Mononuclear cell (primary cell): Measurements from ENCODE around the gene TREML1. TPM values are rescaled to one million over a fixed set of nuclear protein-coding genes. Genes with fewer than 3 reads are reported as not detected.
A peak's percentile ranks its signal among the peaks of the same experiment; 100 is the strongest.
"Not testable (repeated sequence)": the region's sequence is repeated elsewhere in the genome, so short reads cannot be mapped to it uniquely, and the experiment has no call there.

ENCODE experiments used
- H3K27me3 ChIP-seq: 2 replicates; pipeline ENCODE4 v1.6.0; 2011; ENCODE audit warnings: low read length, control low read depth; ENCODE audit not compliant: insufficient read depth
- H3K4me1 ChIP-seq: 2 replicates; pipeline ENCODE4 v1.5.1; 2011; ENCODE audit warnings: mild to moderate bottlenecking, low read length, control low read depth; ENCODE audit not compliant: insufficient read depth
- H3K4me3 ChIP-seq: 2 replicates; pipeline ENCODE4 v1.5.1; 2011; ENCODE audit warnings: mild to moderate bottlenecking, low read length, moderate library complexity
- H3K9me3 ChIP-seq: 2 replicates; pipeline ENCODE4 v1.5.1; 2011; ENCODE audit warnings: low read depth, mild to moderate bottlenecking, control low read depth, low read length
- total RNA-seq: library from RNA; depleted of rRNA; stranded (reverse); fragments of >200 nt; gene quantifications from one replicate; pipeline ENCODE4 v1.2.3, GENCODE V29; 2012

TREML1 gene, protein sequence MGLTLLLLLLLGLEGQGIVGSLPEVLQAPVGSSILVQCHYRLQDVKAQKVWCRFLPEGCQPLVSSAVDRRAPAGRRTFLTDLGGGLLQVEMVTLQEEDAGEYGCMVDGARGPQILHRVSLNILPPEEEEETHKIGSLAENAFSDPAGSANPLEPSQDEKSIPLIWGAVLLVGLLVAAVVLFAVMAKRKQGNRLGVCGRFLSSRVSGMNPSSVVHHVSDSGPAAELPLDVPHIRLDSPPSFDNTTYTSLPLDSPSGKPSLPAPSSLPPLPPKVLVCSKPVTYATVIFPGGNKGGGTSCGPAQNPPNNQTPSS
- total RNA-seq, result 41.7 TPM

DNA sequence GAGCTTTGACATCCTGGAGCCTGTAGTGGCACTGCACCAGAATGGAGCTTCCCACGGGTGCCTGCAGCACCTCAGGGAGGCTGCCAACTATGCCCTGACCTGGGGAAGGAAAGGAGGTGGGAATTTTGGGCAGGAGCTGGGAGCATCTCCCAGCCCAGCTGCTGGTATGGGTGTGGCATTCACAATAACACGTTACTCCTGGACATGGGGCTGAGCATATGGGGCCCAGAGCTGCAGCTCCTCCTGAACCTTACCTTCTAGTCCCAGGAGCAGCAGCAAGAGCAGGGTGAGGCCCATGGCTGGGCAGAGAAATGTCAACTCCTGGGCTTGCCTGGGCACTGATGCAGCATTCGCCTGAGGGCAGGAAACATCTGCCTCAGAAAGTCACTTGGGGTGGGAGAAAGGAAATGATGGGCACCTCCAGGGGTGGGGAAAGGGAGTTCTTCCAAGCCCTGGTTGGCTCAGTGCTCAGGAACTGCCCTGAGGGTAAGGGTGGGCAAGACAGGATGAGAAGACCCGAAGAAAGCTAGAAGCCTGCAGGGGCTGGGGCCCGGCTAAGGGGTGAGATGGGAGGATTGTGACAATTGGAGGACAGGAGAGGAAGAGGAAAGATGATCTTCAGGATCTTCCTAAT is at the start of gene TREML1:
Gene TREML1 (minus strand): TSS at position 356 of the 634 bp plus-strand sequence. CDS start 59 bp downstream, at position 297.
- Histone ChIP-seq H3K4me3 (no peak within 1 kb of the TSS), H3K4me1 (peaks cover 8% of the 10 kb centered on the region), H3K27me3 (no peaks in the 10 kb centered on the region), H3K9me3 (no peaks in the 10 kb centered on the region)

DNA sequence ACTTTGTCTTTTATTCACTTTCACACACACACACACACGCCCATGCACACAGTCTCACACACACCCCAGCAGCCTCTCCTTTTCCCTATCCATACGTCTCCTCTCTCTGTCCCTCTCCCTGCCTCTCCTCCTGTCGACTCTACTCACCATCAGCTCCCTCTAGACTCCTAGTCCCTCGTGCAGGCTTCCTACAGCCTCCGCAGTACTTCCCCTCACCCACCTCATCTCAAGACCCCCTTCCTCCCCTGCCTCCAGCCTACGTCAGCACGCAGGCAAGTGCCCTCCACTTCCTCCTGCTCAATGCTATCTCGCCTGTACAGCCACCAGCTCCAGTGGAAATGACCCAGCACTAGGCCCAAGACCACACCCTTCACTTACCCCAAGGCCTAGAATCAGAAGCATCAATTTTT is 47.6 kb upstream of the TREML1 start:
- H3K4me3 ChIP-seq, result no peak overlapping the region
- H3K27me3 ChIP-seq, result no peaks in the 10 kb centered on the region
- H3K9me3 ChIP-seq, result no peaks in the 10 kb centered on the region
- peaks cover 61% of the 10 kb centered on the region for H3K4me1 ChIP-seq

GRCh38 chr6:41200901-41201763 is 47.0 kb upstream of the TREML1 start, which contains the start of gene TREML2:
Gene TREML2 (minus strand): TSS chr6:41201149. CDS start chr6:41201008, 141 bp downstream.
- Histone ChIP-seq H3K4me3 (peak within 1 kb of the TSS; percentile 24), H3K27me3 (no peaks in the 10 kb centered on the region), H3K9me3 (no peaks in the 10 kb centered on the region), H3K4me1 (peaks cover 63% of the 10 kb centered on the region)

- H3K9me3 ChIP-seq, result no peaks in the 10 kb centered on the region
- H3K4me1 ChIP-seq, result peaks cover 67% of the 10 kb centered on the region
- H3K27me3 ChIP-seq, result no peaks in the 10 kb centered on the region
- H3K4me3 ChIP-seq, result peak overlapping the region; percentile 24
These were observed 46.3 kb upstream of the TREML1 start for GRCh38 chr6:41200296-41200900.

GRCh38 chr6:41199552-41200246 is 45.6 kb upstream of the TREML1 start:
- Histone ChIP-seq H3K4me1 (peaks cover 70% of the 10 kb centered on the region), H3K4me3 (peak overlapping the region; percentile 24), H3K9me3 (no peaks in the 10 kb centered on the region), H3K27me3 (no peaks in the 10 kb centered on the region)

- Histone ChIP-seq H3K4me1 (peaks cover 58% of the 10 kb centered on the region), H3K9me3 (no peaks in the 10 kb centered on the region), H3K27me3 (no peaks in the 10 kb centered on the region), H3K4me3 (no peak overlapping the region)
These were observed 43.1 kb upstream of the TREML1 start for GRCh38 chr6:41197234-41197633.

DNA sequence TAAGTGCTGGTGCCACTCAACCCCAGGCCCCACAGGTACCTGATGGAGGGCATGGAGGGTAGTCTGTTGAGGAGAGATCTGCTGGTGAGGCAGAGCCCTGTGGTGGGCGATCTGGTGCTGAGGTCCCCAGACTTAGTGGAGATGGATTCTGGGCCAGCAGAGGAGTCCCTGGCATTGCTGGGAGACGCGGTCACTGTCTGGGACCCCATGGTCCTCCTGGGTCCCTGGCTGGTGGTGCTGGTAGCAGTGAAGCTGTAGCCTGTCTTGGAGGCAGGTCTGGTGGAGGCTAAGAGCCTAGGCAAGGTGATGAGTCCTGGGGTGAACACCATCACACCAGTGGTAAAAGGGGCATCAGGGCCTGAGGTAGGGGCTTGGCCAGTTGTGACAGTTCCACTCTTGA is 40.2 kb upstream of the TREML1 start:
- Histone ChIP-seq H3K27me3 (no peaks in the 10 kb centered on the region), H3K4me3 (no peak overlapping the region), H3K9me3 (peaks cover 8% of the 10 kb centered on the region), H3K4me1 (peaks cover 35% of the 10 kb centered on the region)

GRCh38 chr6:41193884-41194283 is 39.7 kb upstream of the TREML1 start:
- Histone ChIP-seq H3K27me3 (no peaks in the 10 kb centered on the region), H3K4me3 (no peak overlapping the region), H3K9me3 (peaks cover 8% of the 10 kb centered on the region), H3K4me1 (peaks cover 30% of the 10 kb centered on the region)

- H3K27me3 ChIP-seq, result no peaks in the 10 kb centered on the region
- peaks cover 31% of the 10 kb centered on the region for H3K4me1 ChIP-seq
- no peak overlapping the region for H3K4me3 ChIP-seq
- peaks cover 8% of the 10 kb centered on the region for H3K9me3 ChIP-seq
These were observed 39.1 kb upstream of the TREML1 start for GRCh38 chr6:41193171-41193734.

- H3K27me3 ChIP-seq, result no peaks in the 10 kb centered on the region
- H3K4me1 ChIP-seq, result peaks cover 34% of the 10 kb centered on the region
- H3K9me3 ChIP-seq, result peaks cover 8% of the 10 kb centered on the region
- no peak overlapping the region for H3K4me3 ChIP-seq
These were observed 37.4 kb upstream of the TREML1 start for GRCh38 chr6:41191569-41191968.

DNA sequence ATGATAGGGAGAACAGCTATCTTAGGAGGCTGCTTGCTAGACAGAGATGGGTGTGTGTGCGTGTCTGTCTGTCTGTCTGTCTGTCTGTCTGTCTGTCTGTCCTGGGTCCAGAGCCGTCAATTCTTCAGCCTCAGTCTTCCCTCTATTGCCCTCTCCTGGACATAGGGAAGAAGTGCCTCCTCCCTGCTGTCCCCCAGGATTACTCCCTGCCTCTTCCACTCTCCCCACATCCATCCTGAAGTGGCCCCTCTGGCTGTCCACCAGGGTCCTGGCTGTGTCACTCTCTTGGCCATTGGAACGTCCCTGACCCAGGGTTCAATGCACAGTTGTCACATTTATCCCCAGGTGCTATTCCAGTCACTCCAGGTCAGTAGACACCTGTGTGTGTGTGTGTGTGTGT is 36.6 kb upstream of the TREML1 start:
- peaks cover 8% of the 10 kb centered on the region for H3K9me3 ChIP-seq
- H3K4me1 ChIP-seq, result peaks cover 41% of the 10 kb centered on the region
- no peak overlapping the region for H3K4me3 ChIP-seq
- H3K27me3 ChIP-seq, result no peaks in the 10 kb centered on the region

DNA sequence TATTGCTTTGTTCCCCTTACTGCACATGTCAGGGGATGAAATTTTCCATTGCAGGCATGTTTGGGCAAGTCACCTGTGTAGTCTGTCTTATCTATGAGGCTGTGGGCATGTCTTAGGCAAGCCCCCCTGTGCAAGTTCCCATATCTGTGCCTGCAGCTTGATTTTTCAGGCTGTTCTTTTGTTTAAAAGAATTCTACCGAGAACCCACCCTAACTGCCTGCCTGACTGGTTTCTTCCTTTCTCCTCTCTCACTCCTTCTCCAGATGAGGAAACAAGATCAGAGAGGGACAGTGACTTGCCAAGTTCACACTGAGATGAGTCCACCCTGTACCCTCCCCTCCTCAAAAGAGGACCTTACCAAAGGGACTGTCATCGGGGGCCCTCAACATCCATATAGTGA is 35.8 kb upstream of the TREML1 start:
- Histone ChIP-seq H3K27me3 (no peaks in the 10 kb centered on the region), H3K4me1 (peaks cover 42% of the 10 kb centered on the region), H3K4me3 (no peak overlapping the region), H3K9me3 (peaks cover 8% of the 10 kb centered on the region)

- H3K27me3 ChIP-seq, H3K4me3 ChIP-seq, H3K9me3 ChIP-seq: not testable (repeated sequence)
- peaks cover 45% of the 10 kb centered on the region for H3K4me1 ChIP-seq
These were observed 34.9 kb upstream of the TREML1 start for GRCh38 chr6:41189046-41189445.
